MCF 10A (cell line): Measurements from ENCODE around the gene SCNM1. TPM values are rescaled to one million over a fixed set of nuclear protein-coding genes. Genes with fewer than 3 reads are reported as not detected.

Experiments used
- BruUV-seq: library from RNA; stranded (reverse); fragments of 400-500 nt; replicated peaks from 2 replicates; lab custom pipeline; 2021; lab: Mats Ljungman, UMichigan
- CTCF ChIA-PET: fragments of 300-600 bp; sonication (Branson Sonifier 250); formaldehyde crosslinking; extraction: SDS; loops from one replicate; lab custom pipeline; 2021; ENCODE audit warnings: antibody characterized with exemption, inconsistent platforms; lab: Yijun Ruan, JAX
- POLR2A ChIA-PET: fragments of 300-600, 350-650 bp; sonication (Branson Sonifier 250); formaldehyde crosslinking; extraction: SDS; loops from one replicate; lab custom pipeline; 2020; ENCODE audit warnings: antibody characterized with exemption, inconsistent platforms; lab: Yijun Ruan, JAX
- DNase-seq: peaks from one replicate; pipeline ENCODE4 v3.0.0-alpha.2; 2018; ENCODE audit not compliant: unreplicated experiment
- H3K27ac Mint-ChIP-seq: one replicate; pipeline ENCODE4 v1.8.0; 2022; ENCODE audit warnings: mild to moderate bottlenecking, low read depth, mixed read lengths; ENCODE audit not compliant: unreplicated experiment
- H3K27me3 Mint-ChIP-seq: one replicate; pipeline ENCODE4 v1.8.0; 2022; ENCODE audit warnings: mixed read lengths; ENCODE audit not compliant: insufficient read depth, unreplicated experiment
- H3K36me3 Mint-ChIP-seq: one replicate; pipeline ENCODE4 v1.8.0; 2022; ENCODE audit warnings: mild to moderate bottlenecking, moderate library complexity, mixed read lengths; ENCODE audit not compliant: insufficient read depth, unreplicated experiment
- H3K4me1 Mint-ChIP-seq: one replicate; pipeline ENCODE4 v1.8.0; 2022; ENCODE audit warnings: mixed read lengths; ENCODE audit not compliant: insufficient read depth, unreplicated experiment
- H3K4me3 Mint-ChIP-seq: one replicate; pipeline ENCODE4 v1.8.0; 2022; ENCODE audit warnings: mild to moderate bottlenecking, moderate library complexity, mixed read lengths; ENCODE audit not compliant: unreplicated experiment
- H3K9me3 Mint-ChIP-seq: one replicate; pipeline ENCODE4 v1.8.0; 2022; ENCODE audit warnings: mixed read lengths; ENCODE audit not compliant: unreplicated experiment
- intact Hi-C: fragments of 100-400 bp; cut with micrococcal nuclease; formaldehyde crosslinking; loops from 2 replicates; pipeline ENCODE4 v1.14.1; 2022
- total RNA-seq: library from RNA; stranded (reverse); gene quantifications from 2 replicates; pipeline ENCODE4 v1.2.3, GENCODE V29; 2022
- TF ChIP-seq, protein P1 (sequence below): fragments of 200-600 bp; IDR thresholded peaks from one replicate; pipeline ENCODE4 v1.8.0; 2022; ENCODE audit warnings: antibody characterized with exemption, mild to moderate bottlenecking; ENCODE audit not compliant: unreplicated experiment

Gene SCNM1
- total RNA-seq, 1 experiment from 2014 or later, result 88.5 TPM

DNA sequence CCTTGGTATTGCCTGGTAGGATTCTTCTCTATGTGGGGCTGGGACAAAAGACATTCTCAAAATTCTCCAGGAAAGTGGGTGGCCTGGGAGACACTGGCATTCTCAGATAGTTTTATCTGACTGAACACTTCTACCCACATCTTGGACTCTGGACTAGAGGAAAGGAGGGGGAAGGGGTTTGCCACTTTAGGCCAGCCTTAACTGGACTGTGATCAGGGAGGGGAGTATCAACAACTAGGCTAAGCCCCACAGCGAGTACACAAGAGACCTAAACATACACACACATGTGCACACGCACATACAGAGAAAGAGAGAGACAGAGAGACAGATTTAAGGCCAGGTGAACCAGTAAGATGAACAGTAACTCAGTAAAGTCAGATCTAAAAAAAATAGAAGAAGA lies 18.3 kb upstream of the SCNM1 start:
- intact Hi-C loops, result no loop called here
- Mint-ChIP-seq H3K27ac (no peak overlapping the region), H3K27me3 (no peaks in the 10 kb centered on the region), H3K36me3 (no peaks in the 10 kb centered on the region), H3K4me3 (no peak overlapping the region), H3K9me3 (no peaks in the 10 kb centered on the region), H3K4me1 (peaks cover 10% of the 10 kb centered on the region)
- no peak for DNase-seq
- no TSS peak for BruUV-seq
- POLR2A ChIA-PET, result interaction anchor here (0.8 to 1.2 kb wide), 5 partner anchors 13 to 142 kb away, joined by 3 to 5 read pairs (median 3); no protein-coding TSS in a partner anchor
- CTCF ChIA-PET, result interaction anchor here (0.8 to 2.0 kb wide), 4 partner anchors 13 to 151 kb away, joined by 3 to 7 read pairs (median 4); no protein-coding TSS in a partner anchor
- TF ChIP-seq, protein P1, sequence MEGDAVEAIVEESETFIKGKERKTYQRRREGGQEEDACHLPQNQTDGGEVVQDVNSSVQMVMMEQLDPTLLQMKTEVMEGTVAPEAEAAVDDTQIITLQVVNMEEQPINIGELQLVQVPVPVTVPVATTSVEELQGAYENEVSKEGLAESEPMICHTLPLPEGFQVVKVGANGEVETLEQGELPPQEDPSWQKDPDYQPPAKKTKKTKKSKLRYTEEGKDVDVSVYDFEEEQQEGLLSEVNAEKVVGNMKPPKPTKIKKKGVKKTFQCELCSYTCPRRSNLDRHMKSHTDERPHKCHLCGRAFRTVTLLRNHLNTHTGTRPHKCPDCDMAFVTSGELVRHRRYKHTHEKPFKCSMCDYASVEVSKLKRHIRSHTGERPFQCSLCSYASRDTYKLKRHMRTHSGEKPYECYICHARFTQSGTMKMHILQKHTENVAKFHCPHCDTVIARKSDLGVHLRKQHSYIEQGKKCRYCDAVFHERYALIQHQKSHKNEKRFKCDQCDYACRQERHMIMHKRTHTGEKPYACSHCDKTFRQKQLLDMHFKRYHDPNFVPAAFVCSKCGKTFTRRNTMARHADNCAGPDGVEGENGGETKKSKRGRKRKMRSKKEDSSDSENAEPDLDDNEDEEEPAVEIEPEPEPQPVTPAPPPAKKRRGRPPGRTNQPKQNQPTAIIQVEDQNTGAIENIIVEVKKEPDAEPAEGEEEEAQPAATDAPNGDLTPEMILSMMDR, result no peak

DNA sequence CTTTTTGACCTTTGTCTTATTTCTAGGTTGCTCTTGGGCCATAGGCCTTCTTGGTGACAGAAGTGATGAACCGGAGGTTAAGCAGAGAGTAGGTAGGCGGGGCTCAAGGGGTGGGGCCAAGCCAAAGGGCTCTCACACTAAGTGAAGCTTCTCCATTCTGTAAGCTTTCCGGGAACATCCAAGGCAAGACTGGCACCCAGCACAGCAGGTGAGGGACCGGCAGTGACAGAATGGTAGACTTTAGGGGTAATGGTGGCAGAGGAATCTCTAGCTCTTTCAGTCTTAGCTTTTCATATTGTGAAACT lies 9.5 kb upstream of the SCNM1 start, which contains the start of gene TNFAIP8L2:
TSS of gene TNFAIP8L2 (plus strand) at position 135 of the 305 bp plus-strand sequence. CDS start 2,049 bp downstream, outside the sequence.
- no peak for DNase-seq
- BruUV-seq, result no TSS peak
- Mint-ChIP-seq H3K36me3 (peaks cover 41% of the 10 kb centered on the region), H3K4me3 (no peak within 1 kb of the TSS), H3K27me3 (no peaks in the 10 kb centered on the region), H3K4me1 (peaks cover 12% of the 10 kb centered on the region), H3K27ac (no peak within 1 kb of the TSS), H3K9me3 (no peaks in the 10 kb centered on the region)
- CTCF ChIA-PET, result interaction anchor here (0.7 to 7.3 kb wide), 21 partner anchors 9 to 155 kb away, joined by 3 to 158 read pairs (median 5); partner anchors contain the start of genes GABPB2, LYSMD1 and MINDY1
- intact Hi-C loops, result loop anchor here (1.0 to 5.0 kb wide), 4 partner anchors 56 to 459 kb away; partner anchors contain the start of gene GOLPH3L
- TF ChIP-seq, protein P1, result no peak
- POLR2A ChIA-PET, result interaction anchor here (0.6 to 2.0 kb wide), 8 partner anchors 8 to 164 kb away, joined by 3 to 10 read pairs (median 4); partner anchors contain the start of gene MINDY1

DNA sequence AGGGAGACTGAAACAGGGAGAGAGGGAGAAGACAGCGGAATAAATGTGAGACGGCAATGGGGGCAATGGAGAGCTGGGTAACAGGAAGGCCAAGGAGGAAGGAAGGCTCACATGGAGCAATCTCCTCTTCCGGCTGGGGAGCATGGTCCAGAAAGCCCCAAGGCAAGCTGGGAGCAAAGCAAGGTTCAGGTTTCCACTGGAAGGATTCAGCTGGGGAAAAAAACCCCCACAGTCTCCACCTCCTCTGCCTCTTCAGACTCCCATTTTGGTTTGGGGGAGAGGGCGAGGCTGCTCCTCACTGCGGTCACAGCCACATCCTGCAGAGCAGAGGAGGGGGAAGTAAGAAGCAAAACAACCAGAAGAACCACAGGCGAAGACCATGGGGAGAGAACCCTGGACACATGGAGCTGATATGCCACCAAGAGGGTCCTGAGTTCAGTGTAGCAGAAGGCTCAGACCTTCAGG lies 8.8 kb upstream of the SCNM1 start:
- peaks cover 41% of the 10 kb centered on the region for H3K36me3 Mint-ChIP-seq
- no peak for DNase-seq
- POLR2A ChIA-PET, result interaction anchor here (0.7 to 2.0 kb wide), 5 partner anchors 9 to 165 kb away, joined by 3 to 10 read pairs (median 4); partner anchors contain the start of genes LYSMD1, MINDY1 and SCNM1
- CTCF ChIA-PET, result interaction anchor here (0.7 to 7.3 kb wide), 23 partner anchors 8 to 155 kb away, joined by 3 to 158 read pairs (median 5); partner anchors contain the start of genes GABPB2, LYSMD1 and MINDY1
- intact Hi-C loops, result loop anchor here (5.0 kb wide), 1 partner anchor 460 kb away; the partner anchor contains the start of gene GOLPH3L
- no peaks in the 10 kb centered on the region for H3K27me3 Mint-ChIP-seq
- H3K4me1 Mint-ChIP-seq, result peaks cover 12% of the 10 kb centered on the region
- no peak overlapping the region for H3K27ac Mint-ChIP-seq
- BruUV-seq, result no TSS peak
- no peaks in the 10 kb centered on the region for H3K9me3 Mint-ChIP-seq
- H3K4me3 Mint-ChIP-seq, result no peak overlapping the region
- TF ChIP-seq, protein P1, result no peak

DNA sequence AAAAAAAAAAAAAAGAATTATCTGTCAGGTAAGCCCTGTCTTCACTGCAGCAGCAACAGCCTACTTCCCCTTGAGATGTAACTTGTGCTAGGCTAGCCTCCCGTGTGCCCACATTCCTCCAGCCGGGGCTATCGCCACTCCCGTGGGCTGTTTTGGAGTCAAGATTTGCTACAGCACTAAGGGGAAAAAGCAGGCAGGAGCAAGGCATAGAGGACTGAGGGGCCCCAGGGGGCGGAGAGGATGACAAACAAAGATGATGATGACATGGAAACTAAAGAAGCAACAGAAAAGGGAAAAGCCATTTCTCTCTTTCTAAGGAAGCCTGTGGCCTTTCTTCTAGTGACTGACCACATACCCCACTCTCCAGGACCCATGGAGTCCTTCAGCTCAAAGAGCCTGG lies 7.6 kb upstream of the SCNM1 start:
- Mint-ChIP-seq H3K27me3 (no peaks in the 10 kb centered on the region), H3K4me1 (peaks cover 12% of the 10 kb centered on the region), H3K27ac (no peak overlapping the region), H3K4me3 (no peak overlapping the region), H3K36me3 (peaks cover 48% of the 10 kb centered on the region), H3K9me3 (no peaks in the 10 kb centered on the region)
- intact Hi-C loops, result loop anchor here (5.0 kb wide), 1 partner anchor 461 kb away; the partner anchor contains the start of gene GOLPH3L
- TF ChIP-seq, protein P1, result no peak
- POLR2A ChIA-PET, result interaction anchor here (0.6 to 2.1 kb wide), 4 partner anchors 55 to 730 kb away, joined by 3 to 7 read pairs (median 4); partner anchors contain the start of gene GABPB2
- DNase-seq, result no peak
- CTCF ChIA-PET, result interaction anchor here (0.7 to 7.3 kb wide), 7 partner anchors 32 to 140 kb away, joined by 3 to 158 read pairs (median 3); no protein-coding TSS in a partner anchor
- no TSS peak for BruUV-seq
